Fibroblast of lung (primary cell): ENCODE measurements around the gene ELAVL1. TPM values are rescaled to one million over a fixed set of nuclear protein-coding genes. Genes with fewer than 3 reads are reported as not detected.
A peak's percentile ranks its signal among the peaks of the same experiment; 100 is the strongest.
"Not testable (repeated sequence)": the region's sequence is repeated elsewhere in the genome, so short reads cannot be mapped to it uniquely, and the experiment has no call there.

Experiments
- DNase-seq, 2 donors: peaks; one replicate each; pipeline versions ENCODE4 v3.0.0 to v3.0.0-alpha.2; 2010; ENCODE audit warnings: low read depth in 2 of 2
- H2AFZ ChIP-seq: 2 replicates; pipeline ENCODE4 v1.5.1; 2012; ENCODE audit warnings: low read length, control low read depth, inconsistent platforms
- H3K27ac ChIP-seq: 2 replicates; pipeline ENCODE4 v1.5.1; 2011; ENCODE audit warnings: low read length, control low read depth; ENCODE audit not compliant: insufficient read depth
- H3K27me3 ChIP-seq: 2 replicates; pipeline ENCODE4 v1.5.1; 2011; ENCODE audit warnings: mild to moderate bottlenecking, low read length; ENCODE audit not compliant: control insufficient read depth, insufficient read depth
- H3K36me3 ChIP-seq: 2 replicates; pipeline ENCODE4 v1.5.1; 2011; ENCODE audit warnings: low read length; ENCODE audit not compliant: control insufficient read depth, insufficient read depth
- H3K4me1 ChIP-seq: 2 replicates; pipeline ENCODE4 v1.5.1; 2011; ENCODE audit warnings: low read length; ENCODE audit not compliant: control insufficient read depth, insufficient read depth; ENCODE audit errors: extremely low read depth
- H3K4me2 ChIP-seq: 2 replicates; pipeline ENCODE4 v1.5.1; 2011; ENCODE audit warnings: low read length, control low read depth; ENCODE audit not compliant: insufficient read depth; ENCODE audit errors: extremely low read depth
- H3K4me3 ChIP-seq, 4 experiments: fragments of 200-600 bp in 1 of 4; sonication (generic) in 1 of 4; replicated peaks in 1 of 4; 2 replicates each; pipeline ENCODE4 v1.5.1; 2011 to 2016; ENCODE audit warnings: low read length in 4 of 4, low read depth in 3 of 4, mild to moderate bottlenecking in 3 of 4, control low read depth in 2 of 4, inconsistent platforms in 1 of 4, mixed read lengths in 1 of 4; ENCODE audit not compliant: insufficient read depth in 1 of 4; ENCODE audit errors: control extremely low read depth in 1 of 4
- H3K79me2 ChIP-seq: 2 replicates; pipeline ENCODE4 v1.5.1; 2012; ENCODE audit warnings: mild to moderate bottlenecking, low read length, inconsistent platforms; ENCODE audit not compliant: control insufficient read depth, insufficient read depth
- H3K9ac ChIP-seq: 2 replicates; pipeline ENCODE4 v1.5.1; 2011; ENCODE audit warnings: mild to moderate bottlenecking, low read length, control low read depth; ENCODE audit not compliant: insufficient read depth
- H3K9me3 ChIP-seq: 2 replicates; pipeline ENCODE4 v1.5.1; 2012; ENCODE audit warnings: low read depth, low read length; ENCODE audit not compliant: control insufficient read depth, insufficient read depth
- H4K20me1 ChIP-seq: 2 replicates; pipeline ENCODE4 v1.5.1; 2011; ENCODE audit warnings: low read length; ENCODE audit not compliant: control insufficient read depth, insufficient read depth; ENCODE audit errors: extremely low read depth
- EZH2 ChIP-seq: IDR thresholded peaks from 2 replicates; pipeline ENCODE4 v1.5.1; 2012; ENCODE audit warnings: low read length, control low read depth, mild to moderate bottlenecking; ENCODE audit errors: missing control alignments
- polyA plus RNA-seq, 2 donors: library from polyadenylated mRNA; depleted of rRNA in 1 of 2; stranded (reverse) in 1 of 2; unstranded in 1 of 2; fragments of >200 nt; gene quantifications; 2 replicates each; pipeline ENCODE4 v1.2.1, GENCODE V29; 2011 to 2012; ENCODE audit warnings: missing spikeins in 1 of 2
- total RNA-seq: library from RNA; depleted of rRNA; stranded (reverse); fragments of >200 nt; gene quantifications from 2 replicates; pipeline ENCODE4 v1.2.1, GENCODE V29; 2014
- TF ChIP-seq, protein P1 (sequence below), 2 donors: IDR thresholded peaks in 1 of 2; conservative IDR thresholded peaks in 1 of 2; 1 replicate in 1 of 2; 2 replicates in 1 of 2; pipeline ENCODE4 v1.5.1; 2011 to 2012; ENCODE audit warnings: low read length in 2 of 2, control low read depth in 1 of 2, inconsistent platforms in 1 of 2, low read depth in 1 of 2, mild to moderate bottlenecking in 1 of 2

Gene ELAVL1
- total and polyA plus RNA-seq, 2 donors (not counting 1 experiment from before 2014, with no cell fraction given), result 15.2 to 61.6 TPM

GRCh38 chr19:7932276-7932929, 73.0 kb downstream of the ELAVL1 start:
- H3K27ac ChIP-seq, result no peak overlapping the region
- no peak overlapping the region for H2AFZ ChIP-seq
- H3K4me2 ChIP-seq, result no peak overlapping the region
- no peak overlapping the region for H3K4me3 ChIP-seq
- H3K36me3 ChIP-seq, result peaks cover 41% of the 10 kb centered on the region
- H4K20me1 ChIP-seq, result no peaks in the 10 kb centered on the region
- H3K9ac ChIP-seq, result no peak overlapping the region
- no peaks in the 10 kb centered on the region for H3K27me3 ChIP-seq
- H3K4me1 ChIP-seq, result peaks cover 21% of the 10 kb centered on the region
- no peaks in the 10 kb centered on the region for H3K9me3 ChIP-seq
- no peaks in the 10 kb centered on the region for H3K79me2 ChIP-seq
- TF ChIP-seq EZH2, result no peak
- TF ChIP-seq, protein P1, sequence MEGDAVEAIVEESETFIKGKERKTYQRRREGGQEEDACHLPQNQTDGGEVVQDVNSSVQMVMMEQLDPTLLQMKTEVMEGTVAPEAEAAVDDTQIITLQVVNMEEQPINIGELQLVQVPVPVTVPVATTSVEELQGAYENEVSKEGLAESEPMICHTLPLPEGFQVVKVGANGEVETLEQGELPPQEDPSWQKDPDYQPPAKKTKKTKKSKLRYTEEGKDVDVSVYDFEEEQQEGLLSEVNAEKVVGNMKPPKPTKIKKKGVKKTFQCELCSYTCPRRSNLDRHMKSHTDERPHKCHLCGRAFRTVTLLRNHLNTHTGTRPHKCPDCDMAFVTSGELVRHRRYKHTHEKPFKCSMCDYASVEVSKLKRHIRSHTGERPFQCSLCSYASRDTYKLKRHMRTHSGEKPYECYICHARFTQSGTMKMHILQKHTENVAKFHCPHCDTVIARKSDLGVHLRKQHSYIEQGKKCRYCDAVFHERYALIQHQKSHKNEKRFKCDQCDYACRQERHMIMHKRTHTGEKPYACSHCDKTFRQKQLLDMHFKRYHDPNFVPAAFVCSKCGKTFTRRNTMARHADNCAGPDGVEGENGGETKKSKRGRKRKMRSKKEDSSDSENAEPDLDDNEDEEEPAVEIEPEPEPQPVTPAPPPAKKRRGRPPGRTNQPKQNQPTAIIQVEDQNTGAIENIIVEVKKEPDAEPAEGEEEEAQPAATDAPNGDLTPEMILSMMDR (conservative IDR thresholded peaks at IDR 0.05 in 1 of 2, IDR thresholded peaks at IDR 0.05 in 1 of 2; ENCODE audit: low read depth in 1 of 2, low read length in 2 of 2), result no peak
- DNase-seq, result no peak

GRCh38 chr19:7931221-7932061, 74.0 kb downstream of the ELAVL1 start:
- TF ChIP-seq, protein P1 (conservative IDR thresholded peaks at IDR 0.05 in 1 of 2, IDR thresholded peaks at IDR 0.05 in 1 of 2; ENCODE audit: low read depth in 1 of 2, low read length in 2 of 2), result no peak
- no peak for TF ChIP-seq EZH2
- peaks cover 21% of the 10 kb centered on the region for H3K4me1 ChIP-seq
- no peaks in the 10 kb centered on the region for H3K9me3 ChIP-seq
- DNase-seq, result no peak
- H3K27ac ChIP-seq, result no peak overlapping the region
- H3K36me3 ChIP-seq, result peaks cover 41% of the 10 kb centered on the region
- H2AFZ ChIP-seq, result no peak overlapping the region
- no peak overlapping the region for H3K4me3 ChIP-seq
- H3K4me2 ChIP-seq, result no peak overlapping the region
- H3K9ac ChIP-seq, result no peak overlapping the region
- H3K79me2 ChIP-seq, result no peaks in the 10 kb centered on the region
- no peaks in the 10 kb centered on the region for H4K20me1 ChIP-seq
- no peaks in the 10 kb centered on the region for H3K27me3 ChIP-seq

DNA sequence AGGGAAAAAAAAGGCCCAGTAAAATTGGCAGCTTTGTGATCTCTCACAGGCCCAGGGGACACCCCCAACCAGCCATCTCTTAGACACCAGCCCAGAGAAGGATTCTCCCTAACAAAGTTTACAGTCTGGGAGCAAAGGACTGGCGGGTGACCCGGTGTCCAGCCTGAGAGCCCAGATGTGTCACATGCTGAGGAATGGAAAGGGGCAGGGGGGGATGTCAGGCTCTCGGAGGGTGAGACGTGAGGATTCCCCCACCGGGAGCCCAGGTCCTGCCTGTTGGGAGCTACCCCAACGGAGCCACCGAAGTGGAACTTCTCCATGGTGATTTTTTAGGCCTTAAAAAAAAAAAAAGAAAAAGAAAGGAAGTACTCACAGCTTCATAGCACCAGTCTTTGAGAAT, 74.7 kb downstream of the ELAVL1 start:
- Histone ChIP-seq H3K9me3 (no peaks in the 10 kb centered on the region), H3K4me1 (peaks cover 24% of the 10 kb centered on the region), H3K27ac (peak overlapping the region; percentile 2), H3K4me3 (no peak overlapping the region), H3K9ac (no peak overlapping the region), H3K4me2 (no peak overlapping the region), H4K20me1 (no peaks in the 10 kb centered on the region), H3K27me3 (no peaks in the 10 kb centered on the region), H3K79me2 (no peaks in the 10 kb centered on the region), H2AFZ (no peak overlapping the region), H3K36me3 (peaks cover 40% of the 10 kb centered on the region)
- no peak for DNase-seq
- TF ChIP-seq, protein P1 (conservative IDR thresholded peaks at IDR 0.05 in 1 of 2, IDR thresholded peaks at IDR 0.05 in 1 of 2; ENCODE audit: low read depth in 1 of 2, low read length in 2 of 2), result no peak
- no peak for TF ChIP-seq EZH2

DNA sequence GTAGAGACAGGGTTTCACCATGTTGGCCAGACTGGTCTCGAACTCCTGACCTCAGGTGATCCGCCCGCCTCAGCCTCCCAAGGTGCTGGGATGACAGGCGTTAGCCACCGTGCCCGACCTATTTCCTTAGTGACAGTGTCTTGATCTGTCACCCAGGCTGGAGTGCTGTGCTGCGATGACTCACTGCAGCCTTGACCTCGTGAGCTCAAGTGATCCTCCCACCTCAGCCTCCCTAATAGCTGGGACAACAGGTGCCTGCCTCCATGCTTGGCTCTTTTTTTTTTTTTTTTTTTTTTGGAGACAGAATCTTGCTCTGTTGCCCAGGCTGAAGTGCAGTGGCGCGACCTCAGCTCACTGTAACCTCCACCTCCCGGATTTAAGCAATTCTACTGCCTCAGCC, 75.4 kb downstream of the ELAVL1 start:
- H3K9me3 ChIP-seq, H3K79me2 ChIP-seq, DNase-seq, H3K4me2 ChIP-seq, H3K27me3 ChIP-seq, H3K4me3 ChIP-seq, H2AFZ ChIP-seq, H3K9ac ChIP-seq, H4K20me1 ChIP-seq: not testable (repeated sequence)
- peak overlapping the region; percentile 12 for H3K27ac ChIP-seq
- peaks cover 36% of the 10 kb centered on the region for H3K36me3 ChIP-seq
- peaks cover 24% of the 10 kb centered on the region for H3K4me1 ChIP-seq
